Fibroblast of skin of scalp (primary cell): Measurements from ENCODE around the gene MYBPC1.
"Not testable (repeated sequence)": the region's sequence is repeated elsewhere in the genome, so short reads cannot be mapped to it uniquely, and the experiment has no call there.

Experiments
- DNase-seq: peaks from one replicate; pipeline ENCODE4 v3.0.0-alpha.2; 2013

MYBPC1 gene

GRCh38 chr12:101697197-101697929 is 102.6 kb downstream of the MYBPC1 start, which contains the start of gene CHPT1:
TSS of gene CHPT1 (plus strand) at chr12:101697640. CDS start at chr12:101697862, 222 bp downstream.
- peak; percentile 44 for DNase-seq

- peak; percentile 9 for DNase-seq
Measured at GRCh38 chr12:101697930-101698799, 103.4 kb downstream of the MYBPC1 start.

- peak; percentile 12 for DNase-seq
Measured at GRCh38 chr12:101698800-101699347, 104.1 kb downstream of the MYBPC1 start.

- DNase-seq: no peak
Measured at GRCh38 chr12:101700299-101700820, 105.6 kb downstream of the MYBPC1 start.

GRCh38 chr12:101703487-101703886 is 108.7 kb downstream of the MYBPC1 start:
- no peak for DNase-seq

GRCh38 chr12:101706403-101706802 is 111.6 kb downstream of the MYBPC1 start:
- DNase-seq: no peak

GRCh38 chr12:101707131-101707782 is 112.5 kb downstream of the MYBPC1 start:
- DNase-seq: no peak

GRCh38 chr12:101710288-101710687 is 115.5 kb downstream of the MYBPC1 start:
- no peak for DNase-seq

GRCh38 chr12:101713059-101713682 is 118.4 kb downstream of the MYBPC1 start:
- DNase-seq: no peak

GRCh38 chr12:101713930-101714329 is 119.2 kb downstream of the MYBPC1 start:
- DNase-seq: no peak

- DNase-seq: no peak
Measured at GRCh38 chr12:101714877-101715444, 120.2 kb downstream of the MYBPC1 start.

- no peak for DNase-seq
Measured at GRCh38 chr12:101719566-101719965, 124.8 kb downstream of the MYBPC1 start.

- no peak for DNase-seq
Measured at GRCh38 chr12:101720118-101720517, 125.3 kb downstream of the MYBPC1 start.

GRCh38 chr12:101722392-101722791 is 127.6 kb downstream of the MYBPC1 start:
- DNase-seq: no peak

- DNase-seq: no peak
Measured at GRCh38 chr12:101727098-101727497, 132.3 kb downstream of the MYBPC1 start.

- no peak for DNase-seq
Measured at GRCh38 chr12:101729842-101730241, 135.1 kb downstream of the MYBPC1 start.

GRCh38 chr12:101732318-101732717 is 137.5 kb downstream of the MYBPC1 start:
- no peak for DNase-seq

- DNase-seq: no peak
Measured at GRCh38 chr12:101733166-101733565, 138.4 kb downstream of the MYBPC1 start.

GRCh38 chr12:101734482-101734881 is 139.7 kb downstream of the MYBPC1 start:
- DNase-seq: not testable (repeated sequence)
